ENCODE data around the gene APBA3. TPM values are rescaled to one million over a fixed set of nuclear protein-coding genes. Genes with fewer than 3 reads are reported as not detected.

Gene APBA3
- total and polyA plus RNA-seq, 9 of the 15 experiments (the other 6 are each of a cell fraction or from before 2014, with no cell fraction given): 0.10 to 29.5 (median 11.5) TPM

- TF ChIP-seq KAT8 (IDR thresholded peaks at IDR 0.05; ENCODE audit: low read depth) (no peak), ZBTB34 (CRISPR knock-in tag; IDR thresholded peaks at IDR 0.05) (no peak), TAF7 (tag; IDR thresholded peaks at IDR 0.05) (peak; percentile 81), GTF3C2 (IDR thresholded peaks at IDR 0.05; ENCODE audit: borderline replicate concordance, extremely low read depth, insufficient read length) (no peak), NBN (IDR thresholded peaks at IDR 0.05; ENCODE audit: low read depth) (peak; percentile 75), MAFK (IDR thresholded peaks at IDR 0.05; ENCODE audit: low read length) (0 out of 2 replicates have a peak, but pooled peaks have one; percentile 2), SMAD1 (IDR thresholded peaks at IDR 0.05; ENCODE audit: low read depth, low read length, partially characterized antibody) (peak; percentile 76), SIX5 (IDR thresholded peaks at IDR 0.05; ENCODE audit: borderline replicate concordance in 1 of 2, insufficient read depth in 1 of 2, low read depth in 1 of 2, low read length in 2 of 2) (peak; percentile 78 to 80), ZBTB8A (IDR thresholded peaks at IDR 0.05; ENCODE audit: partially characterized antibody) (no peak), POLR3G (IDR thresholded peaks at IDR 0.05; ENCODE audit: extremely low read depth, insufficient read length, insufficient replicate concordance) (no peak), BRCA1 (IDR thresholded peaks at IDR 0.05) (no peak), BRCA1 (CRISPR knock-in tag; IDR thresholded peaks at IDR 0.05) (no peak), MAX (CRISPR knock-in tag; IDR thresholded peaks at IDR 0.05) (no peak; the same call in 1 of the 2 replicates), TAF9B (IDR thresholded peaks at IDR 0.05; ENCODE audit: partially characterized antibody) (no peak), VEZF1 (CRISPR knock-in tag; IDR thresholded peaks at IDR 0.05) (no peak; the same call in none of the 2 replicates), SRF (CRISPR knock-in tag; IDR thresholded peaks at IDR 0.05) (peak in 1 of 2 experiments; percentile 83; a peak in 2 of 4 replicates), HEY1 (CRISPR knock-in tag; IDR thresholded peaks at IDR 0.05; ENCODE audit: borderline replicate concordance) (no peak), U2AF2 (optimal IDR thresholded peaks at IDR 0.05; ENCODE audit: low read depth, low read length) (no peak), PHF8 (IDR thresholded peaks at IDR 0.05; ENCODE audit: borderline replicate concordance, low read length) (peak; percentile 95), CHD2 (IDR thresholded peaks at IDR 0.05; ENCODE audit: low read depth, low read length) (0 out of 2 replicates have a peak, but pooled peaks have one; percentile 21), ETV1 (tag; conservative IDR thresholded peaks at IDR 0.05; ENCODE audit: low read depth) (peak; percentile 91)
These were observed 1.3 kb upstream of the APBA3 start, which contains the start of gene MRPL54 (continued) for GRCh38 chr19:3762501-3763459.
